IMR-90 (cell line): ENCODE data around the gene ZCCHC14. TPM values are rescaled to one million over a fixed set of nuclear protein-coding genes. Genes with fewer than 3 reads are reported as not detected.

ENCODE experiments used
- ATAC-seq: fragments of 200-7000 bp; cut with Tn5 transposase; 2 replicates; pipeline ENCODE4 v1.9.1; 2020; ENCODE audit warnings: low read depth, mild to moderate bottlenecking, moderate library complexity
- BruUV-seq: library from RNA; stranded (reverse); fragments of 400-500 nt; replicated peaks from 2 replicates; lab custom pipeline; 2021; lab: Mats Ljungman, UMichigan
- CTCF ChIA-PET: fragments of 300-600 bp; formaldehyde crosslinking; extraction: SDS; loops from one replicate; lab custom pipeline; 2021; ENCODE audit warnings: antibody characterized with exemption; lab: Yijun Ruan, JAX
- POLR2A ChIA-PET: fragments of 300-600 bp; sonication (Branson Sonifier 250); formaldehyde crosslinking; loops from one replicate; lab custom pipeline; 2022; ENCODE audit warnings: antibody characterized with exemption; ENCODE audit not compliant: unreplicated experiment; lab: Charles Lee
- DNase-seq: peaks from one replicate; pipeline ENCODE4 v3.0.0; 2013
- H2AFZ ChIP-seq: replicated peaks from 2 replicates; pipeline ENCODE3; 2013; ENCODE audit warnings: low read length, mild to moderate bottlenecking; ENCODE audit not compliant: poor library complexity
- H2AK5ac ChIP-seq: 2 replicates; pipeline ENCODE4 v1.6.1; 2013; ENCODE audit warnings: low read depth, low read length, inconsistent platforms
- H2AK9ac ChIP-seq: replicated peaks from 2 replicates; pipeline ENCODE3; 2013; ENCODE audit warnings: mild to moderate bottlenecking, low read depth, low read length, moderate library complexity; ENCODE audit not compliant: poor library complexity
- H2BK120ac ChIP-seq: 2 replicates; pipeline ENCODE4 v1.6.1; 2013; ENCODE audit warnings: low read depth, low read length, inconsistent platforms
- H2BK15ac ChIP-seq: 3 replicates; pipeline ENCODE4 v1.6.1; 2013; ENCODE audit warnings: low read depth, low read length, inconsistent platforms
- H2BK20ac ChIP-seq: 2 replicates; pipeline ENCODE4 v1.6.1; 2013; ENCODE audit warnings: low read depth, mild to moderate bottlenecking, inconsistent platforms, low read length, moderate library complexity
- H2BK5ac ChIP-seq: 2 replicates; pipeline ENCODE4 v1.6.1; 2013; ENCODE audit warnings: mild to moderate bottlenecking, low read depth, low read length, inconsistent platforms; ENCODE audit not compliant: poor library complexity, severe bottlenecking
- H3K14ac ChIP-seq: replicated peaks from 2 replicates; pipeline ENCODE4 v1.6.1; 2013; ENCODE audit warnings: low read depth, low read length, inconsistent platforms
- H3K18ac ChIP-seq: 2 replicates; pipeline ENCODE4 v1.6.1; 2013; ENCODE audit warnings: low read depth, low read length, control low read depth
- H3K23ac ChIP-seq: 2 replicates; pipeline ENCODE4 v1.6.1; 2013; ENCODE audit warnings: low read depth, low read length, inconsistent platforms
- H3K27ac ChIP-seq: 2 replicates; pipeline ENCODE4 v1.5.1; 2013; ENCODE audit warnings: mild to moderate bottlenecking, control low read depth, low read length; ENCODE audit not compliant: insufficient read depth
- H3K27me3 ChIP-seq: 2 replicates; pipeline ENCODE4 v1.6.1; 2013; ENCODE audit warnings: low read length; ENCODE audit not compliant: control insufficient read depth, insufficient read depth
- H3K36me3 ChIP-seq: 2 replicates; pipeline ENCODE4 v1.6.1; 2013; ENCODE audit warnings: low read length, mixed read lengths; ENCODE audit not compliant: control insufficient read depth, insufficient read depth
- H3K4ac ChIP-seq: 2 replicates; pipeline ENCODE4 v1.6.1; 2013; ENCODE audit warnings: low read depth, low read length, inconsistent platforms
- H3K4me1 ChIP-seq: 2 replicates; pipeline ENCODE4 v1.6.1; 2013; ENCODE audit warnings: low read length, mixed read lengths; ENCODE audit not compliant: control insufficient read depth, insufficient read depth
- H3K4me2 ChIP-seq: 2 replicates; pipeline ENCODE4 v1.6.1; 2013; ENCODE audit warnings: low read depth, mild to moderate bottlenecking, control low read depth, low read length, moderate library complexity
- H3K4me3 ChIP-seq: 2 replicates; pipeline ENCODE4 v1.5.1; 2013; ENCODE audit warnings: low read depth, mild to moderate bottlenecking, control low read depth, low read length, moderate library complexity; ENCODE audit not compliant: insufficient read depth
- H3K56ac ChIP-seq: 2 replicates; pipeline ENCODE4 v1.6.1; 2013; ENCODE audit warnings: low read length, inconsistent platforms; ENCODE audit not compliant: insufficient read depth; ENCODE audit errors: extremely low read depth
- H3K79me1 ChIP-seq, 2 experiments: 2 replicates each; pipeline ENCODE4 v1.6.1; 2013; ENCODE audit warnings: low read length in 2 of 2, inconsistent platforms in 1 of 2, low read depth in 1 of 2
- H3K9ac ChIP-seq: 2 replicates; pipeline ENCODE4 v1.6.1; 2013; ENCODE audit warnings: low read depth, low read length, control low read depth
- H3K9me1 ChIP-seq: 2 replicates; pipeline ENCODE4 v1.6.1; 2013; ENCODE audit warnings: low read length, inconsistent platforms; ENCODE audit not compliant: insufficient read depth
- H3K9me3 ChIP-seq: 2 replicates; pipeline ENCODE4 v1.6.1; 2013; ENCODE audit warnings: low read length; ENCODE audit not compliant: control insufficient read depth, insufficient read depth
- H4K20me1 ChIP-seq: 2 replicates; pipeline ENCODE4 v1.6.1; 2013; ENCODE audit warnings: low read length, inconsistent platforms; ENCODE audit not compliant: insufficient read depth
- H4K5ac ChIP-seq: 2 replicates; pipeline ENCODE4 v1.6.1; 2013; ENCODE audit warnings: mild to moderate bottlenecking, low read depth, low read length, control low read depth
- H4K8ac ChIP-seq, 2 experiments: 2 replicates each; pipeline ENCODE4 v1.6.1; 2013; ENCODE audit warnings: low read depth in 2 of 2, low read length in 2 of 2, control low read depth in 1 of 2, inconsistent platforms in 1 of 2
- H4K91ac ChIP-seq: 2 replicates; pipeline ENCODE4 v1.6.1; 2013; ENCODE audit warnings: low read depth, low read length, inconsistent platforms; ENCODE audit not compliant: insufficient read depth
- CEBPB ChIP-seq: IDR thresholded peaks from 2 replicates; pipeline ENCODE4 v1.6.1; 2012; ENCODE audit warnings: low read depth, low read length, improper control_type of control experiment
- CHD1 ChIP-seq: IDR thresholded peaks from 2 replicates; pipeline ENCODE4 v1.6.1; 2012; ENCODE audit warnings: low read depth, low read length, improper control_type of control experiment
- ELK1 ChIP-seq: fragments of 150-350 bp; IDR thresholded peaks from 2 replicates; pipeline ENCODE4 v1.6.1; 2016; ENCODE audit warnings: low read depth, mild to moderate bottlenecking, low read length, moderate library complexity, borderline replicate concordance
- FOS ChIP-seq: fragments of 150-350 bp; IDR thresholded peaks from 2 replicates; pipeline ENCODE4 v1.6.1; 2016; ENCODE audit warnings: low read depth, low read length
- MAFK ChIP-seq: IDR thresholded peaks from 2 replicates; pipeline ENCODE4 v1.6.1; 2012; ENCODE audit warnings: low read depth, low read length, improper control_type of control experiment
- MAZ ChIP-seq: IDR thresholded peaks from 2 replicates; pipeline ENCODE4 v1.6.1; 2012; ENCODE audit warnings: low read depth, mild to moderate bottlenecking, low read length, improper control_type of control experiment, moderate library complexity, borderline replicate concordance
- MXI1 ChIP-seq: IDR thresholded peaks from 2 replicates; pipeline ENCODE4 v1.6.1; 2012; ENCODE audit warnings: low read depth, mild to moderate bottlenecking, low read length, moderate library complexity, borderline replicate concordance
- NFE2L2 ChIP-seq: fragments of 150-350 bp; IDR thresholded peaks from 2 replicates; pipeline ENCODE4 v1.6.1; 2016; ENCODE audit warnings: low read depth, mild to moderate bottlenecking, low read length
- POLR2A ChIP-seq: IDR thresholded peaks from 2 replicates; pipeline ENCODE4 v1.6.1; 2012; ENCODE audit warnings: mild to moderate bottlenecking, low read depth, low read length
- RAD21 ChIP-seq: IDR thresholded peaks from 2 replicates; pipeline ENCODE4 v1.6.1; 2012; ENCODE audit warnings: low read length, improper control_type of control experiment
- RFX5 ChIP-seq: IDR thresholded peaks from 2 replicates; pipeline ENCODE4 v1.8.0; 2012; ENCODE audit warnings: low read depth, mild to moderate bottlenecking, low read length, moderate library complexity
- SMC3 ChIP-seq: fragments of 150-350 bp; IDR thresholded peaks from 2 replicates; pipeline ENCODE4 v1.6.1; 2016; ENCODE audit warnings: low read depth, mild to moderate bottlenecking, antibody characterized with exemption, low read length, moderate library complexity
- WGBS, 2 experiments: methylation state at CpG; one replicate each; pipeline versions ENCODE4 v1.1.5 to v1.1.7; 2013; ENCODE audit warnings: missing lambda C conversion rate in 2 of 2; ENCODE audit not compliant: insufficient read length in 1 of 2; ENCODE audit errors: extremely low coverage in 2 of 2; 5-methylcytosine and 5-hydroxymethylcytosine counted together
- dilution Hi-C: fragments of 300-500 bp; cut with HindIII; formaldehyde crosslinking; loops from one replicate; pipeline ENCODE4 v1.14.3; 2018; ENCODE audit warnings: low sequenced_read_pairs; ENCODE audit not compliant: unreplicated experiment
- in situ Hi-C: fragments of 300-500 bp; cut with MboI; formaldehyde crosslinking; loops from 3 replicates; pipeline ENCODE4 v1.14.3; 2019; ENCODE audit warnings: low sequenced_read_pairs, inconsistent platforms, mixed read lengths
- intact Hi-C: fragments of 100-400 bp; cut with micrococcal nuclease; formaldehyde crosslinking; loops from 2 replicates; pipeline ENCODE4 v1.10.0; 2022
- polyA plus RNA-seq, 3 experiments: library from polyadenylated mRNA; depleted of rRNA; stranded (reverse); fragments of >200 nt; gene quantifications; 2 replicates each; pipeline ENCODE4 v1.2.3, GENCODE V29; 2012; ENCODE audit warnings: low replicate concordance in 1 of 3
- total RNA-seq: library from RNA; depleted of rRNA; stranded (reverse); fragments of >200 nt; gene quantifications from 2 replicates; pipeline ENCODE4 v1.2.3, GENCODE V29; 2012
- TF ChIP-seq, protein P1 (sequence below): conservative IDR thresholded peaks from 2 replicates; pipeline ENCODE4 v1.5.1; 2012; ENCODE audit warnings: mild to moderate bottlenecking, low read depth, low read length, improper control_type of control experiment
- TF ChIP-seq, protein P2 (sequence below): fragments of 150-350 bp; IDR thresholded peaks from 2 replicates; pipeline ENCODE4 v1.6.1; 2017; ENCODE audit warnings: mild to moderate bottlenecking, antibody characterized with exemption, low read length, low read depth

The ZCCHC14 gene
- total and polyA plus RNA-seq, 2 of the 4 experiments (the other 2 are of a cell fraction): 2.5 to 5.3 TPM

DNA sequence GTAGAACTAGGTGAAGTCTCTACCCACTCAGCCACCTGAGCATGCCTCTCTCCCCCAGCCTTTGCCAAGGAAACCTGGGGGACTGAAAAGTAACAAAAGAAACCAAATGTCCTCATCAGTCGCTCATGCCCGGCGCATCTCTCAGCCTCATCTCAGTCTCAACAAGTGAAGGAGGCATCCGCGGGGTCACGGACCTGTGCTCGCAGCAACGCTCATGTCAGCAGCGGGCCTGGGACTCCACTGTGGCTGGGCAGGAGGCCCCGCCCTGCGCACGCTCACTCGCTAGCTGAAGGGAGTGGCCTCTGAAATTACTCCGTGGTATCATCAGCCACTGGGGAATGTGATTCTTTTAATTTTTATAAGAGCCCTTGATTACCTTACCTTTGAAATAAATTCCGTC, 69.4 kb downstream of the ZCCHC14 start:
- Histone ChIP-seq H2AFZ (no peak overlapping the region), H3K56ac (no peak overlapping the region), H3K27me3 (no peaks in the 10 kb centered on the region), H4K91ac (no peak overlapping the region), H3K14ac (no peak overlapping the region), H3K4ac (no peak overlapping the region), H3K4me3 (no peak overlapping the region), H2BK5ac (no peak overlapping the region), H3K79me1 (peaks cover 5 to 50% of the 10 kb centered on the region in 2 experiments; a peak in 3 of 4 replicates), H3K18ac (no peak overlapping the region), H3K36me3 (peaks cover 36% of the 10 kb centered on the region), H2AK9ac (no peak overlapping the region), H4K8ac (no peak overlapping the region), H3K4me2 (no peak overlapping the region), H3K27ac (no peak overlapping the region), H3K23ac (no peak overlapping the region), H2BK20ac (no peak overlapping the region), H3K4me1 (no peaks in the 10 kb centered on the region), H2BK120ac (no peak overlapping the region), H3K9me3 (no peaks in the 10 kb centered on the region), H3K9ac (no peak overlapping the region), H4K20me1 (peaks cover 30% of the 10 kb centered on the region), H2AK5ac (no peak overlapping the region), H2BK15ac (no peak overlapping the region), H4K5ac (no peak overlapping the region), H3K9me1 (peaks cover 7% of the 10 kb centered on the region)
- no TSS peak for BruUV-seq
- ChIA-PET CTCF (no interaction called here), POLR2A (no interaction called here)
- 94% methylated on average over 6 of the region's 15 CpGs; no CpG with 5 or more reads in 1 of the 2 experiments for WGBS, 2 experiments
- in situ Hi-C loops (loop anchor here (10.0 to 25.0 kb wide), 2 partner anchors 151 to 339 kb away; partner anchors contain the start of gene KLHDC4), intact Hi-C loops (no loop called here), dilution Hi-C loops (no loop called here)
- ATAC-seq (no peak), DNase-seq (no peak)
- TF ChIP-seq SMC3 (no peak), MAZ (no peak), RFX5 (no peak), FOS (no peak), CHD1 (no peak), NFE2L2 (no peak), ELK1 (no peak), MXI1 (no peak), POLR2A (no peak), RAD21 (no peak), CEBPB (no peak), MAFK (no peak)
- TF ChIP-seq, protein P1, sequence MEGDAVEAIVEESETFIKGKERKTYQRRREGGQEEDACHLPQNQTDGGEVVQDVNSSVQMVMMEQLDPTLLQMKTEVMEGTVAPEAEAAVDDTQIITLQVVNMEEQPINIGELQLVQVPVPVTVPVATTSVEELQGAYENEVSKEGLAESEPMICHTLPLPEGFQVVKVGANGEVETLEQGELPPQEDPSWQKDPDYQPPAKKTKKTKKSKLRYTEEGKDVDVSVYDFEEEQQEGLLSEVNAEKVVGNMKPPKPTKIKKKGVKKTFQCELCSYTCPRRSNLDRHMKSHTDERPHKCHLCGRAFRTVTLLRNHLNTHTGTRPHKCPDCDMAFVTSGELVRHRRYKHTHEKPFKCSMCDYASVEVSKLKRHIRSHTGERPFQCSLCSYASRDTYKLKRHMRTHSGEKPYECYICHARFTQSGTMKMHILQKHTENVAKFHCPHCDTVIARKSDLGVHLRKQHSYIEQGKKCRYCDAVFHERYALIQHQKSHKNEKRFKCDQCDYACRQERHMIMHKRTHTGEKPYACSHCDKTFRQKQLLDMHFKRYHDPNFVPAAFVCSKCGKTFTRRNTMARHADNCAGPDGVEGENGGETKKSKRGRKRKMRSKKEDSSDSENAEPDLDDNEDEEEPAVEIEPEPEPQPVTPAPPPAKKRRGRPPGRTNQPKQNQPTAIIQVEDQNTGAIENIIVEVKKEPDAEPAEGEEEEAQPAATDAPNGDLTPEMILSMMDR: no peak
- TF ChIP-seq, protein P2, sequence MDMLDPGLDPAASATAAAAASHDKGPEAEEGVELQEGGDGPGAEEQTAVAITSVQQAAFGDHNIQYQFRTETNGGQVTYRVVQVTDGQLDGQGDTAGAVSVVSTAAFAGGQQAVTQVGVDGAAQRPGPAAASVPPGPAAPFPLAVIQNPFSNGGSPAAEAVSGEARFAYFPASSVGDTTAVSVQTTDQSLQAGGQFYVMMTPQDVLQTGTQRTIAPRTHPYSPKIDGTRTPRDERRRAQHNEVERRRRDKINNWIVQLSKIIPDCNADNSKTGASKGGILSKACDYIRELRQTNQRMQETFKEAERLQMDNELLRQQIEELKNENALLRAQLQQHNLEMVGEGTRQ: no peak
